Stimulated activated CD8-positive, alpha-beta memory T cell treated with anti-CD3 and anti-CD28 coated beads, Interleukin-15, amount 100 ng/mL, for 1 hour (primary cell): ENCODE measurements around the gene IKZF3.
"Not testable (repeated sequence)": the region's sequence is repeated elsewhere in the genome, so short reads cannot be mapped to it uniquely, and the experiment has no call there.

ENCODE experiments used
- DNase-seq: peaks from one replicate; pipeline ENCODE4 v3.0.0-alpha.2; 2020; ENCODE audit warnings: low read depth

Gene IKZF3

GRCh38 chr17:39754958-39755553 lies 109.1 kb downstream of the IKZF3 start:
- DNase-seq, result no peak

- DNase-seq, result peak; percentile 85
These were observed 109.8 kb downstream of the IKZF3 start for GRCh38 chr17:39754161-39754957.

- DNase-seq, result no peak
These were observed 110.5 kb downstream of the IKZF3 start for GRCh38 chr17:39753514-39754160.

- DNase-seq, result no peak
These were observed 111.8 kb downstream of the IKZF3 start for GRCh38 chr17:39752241-39752881.

- no peak for DNase-seq
These were observed 112.5 kb downstream of the IKZF3 start for GRCh38 chr17:39751637-39752036.

- DNase-seq, result no peak
These were observed 113.0 kb downstream of the IKZF3 start for GRCh38 chr17:39751016-39751543.

GRCh38 chr17:39750131-39751015 lies 113.7 kb downstream of the IKZF3 start:
- no peak for DNase-seq

- not testable (repeated sequence) for DNase-seq
These were observed 115.6 kb downstream of the IKZF3 start for GRCh38 chr17:39748444-39749034.

GRCh38 chr17:39747745-39748144 lies 116.4 kb downstream of the IKZF3 start:
- DNase-seq, result no peak

- DNase-seq, result no peak
These were observed 118.0 kb downstream of the IKZF3 start for GRCh38 chr17:39746145-39746461.

- DNase-seq, result no peak
These were observed 118.6 kb downstream of the IKZF3 start for GRCh38 chr17:39745335-39746144.

GRCh38 chr17:39744836-39745215 lies 119.3 kb downstream of the IKZF3 start:
- DNase-seq, result no peak

- no peak for DNase-seq
These were observed 119.9 kb downstream of the IKZF3 start for GRCh38 chr17:39744075-39744835.

- DNase-seq, result no peak
These were observed 121.2 kb downstream of the IKZF3 start for GRCh38 chr17:39742856-39743436.

GRCh38 chr17:39742126-39742855 lies 121.8 kb downstream of the IKZF3 start:
- DNase-seq, result no peak

GRCh38 chr17:39740357-39741111 lies 123.6 kb downstream of the IKZF3 start:
- no peak for DNase-seq

- no peak for DNase-seq
These were observed 124.2 kb downstream of the IKZF3 start for GRCh38 chr17:39739885-39740356.
